Neural cell (in vitro differentiated cells): ENCODE results near the gene SGCE. TPM values are rescaled to one million over a fixed set of nuclear protein-coding genes. Genes with fewer than 3 reads are reported as not detected.

ENCODE experiments used
- H2AFZ ChIP-seq: fragments of 200-600, 300-800 bp; sonication (generic), shearing (Covaris generic); 2 replicates; pipeline ENCODE4 v1.6.0; 2014; ENCODE audit warnings: low read depth, mild to moderate bottlenecking, antibody characterized with exemption, low read length, moderate library complexity
- H3F3A ChIP-seq: fragments of 200-600 bp; shearing (Covaris generic); 2 replicates; pipeline ENCODE4 v1.6.1; 2016; ENCODE audit warnings: mild to moderate bottlenecking, moderate library complexity, mixed read lengths, antibody characterized with exemption, low read length; ENCODE audit not compliant: insufficient read depth, poor library complexity, severe bottlenecking
- H3K27ac ChIP-seq: fragments of 200-600, 300-800 bp; sonication (generic), shearing (Covaris generic); 2 replicates; pipeline ENCODE4 v1.5.1; 2014; ENCODE audit warnings: mild to moderate bottlenecking, low read length, moderate library complexity
- H3K27me3 ChIP-seq: fragments of 300-800, 200-600 bp; sonication (generic), shearing (Covaris generic); 2 replicates; pipeline ENCODE4 v1.6.0; 2014; ENCODE audit warnings: mild to moderate bottlenecking, low read depth, low read length, moderate library complexity; ENCODE audit not compliant: insufficient read depth
- H3K36me3 ChIP-seq: fragments of 300-800, 200-600 bp; sonication (generic), shearing (Covaris generic); 2 replicates; pipeline ENCODE4 v1.5.1; 2014; ENCODE audit warnings: mild to moderate bottlenecking, antibody characterized with exemption, low read length, moderate library complexity; ENCODE audit not compliant: insufficient read depth
- H3K4me2 ChIP-seq: fragments of 300-800, 200-600 bp; sonication (generic), shearing (Covaris generic); 2 replicates; pipeline ENCODE4 v1.6.0; 2014; ENCODE audit warnings: mild to moderate bottlenecking, low read length
- H3K4me3 ChIP-seq: fragments of 300-800, 200-600 bp; sonication (generic), shearing (Covaris generic); 2 replicates; pipeline ENCODE4 v1.5.1; 2014; ENCODE audit warnings: mild to moderate bottlenecking, low read length, moderate library complexity
- H3K79me2 ChIP-seq: fragments of 200-600 bp; shearing (Covaris generic); replicated peaks from 2 replicates; pipeline ENCODE4 v1.6.0; 2014; ENCODE audit warnings: mild to moderate bottlenecking, low read length, moderate library complexity; ENCODE audit not compliant: insufficient read depth
- H3K9ac ChIP-seq: fragments of 300-800, 200-600 bp; sonication (generic), shearing (Covaris generic); 2 replicates; pipeline ENCODE4 v1.6.1; 2016; ENCODE audit warnings: mild to moderate bottlenecking, low read length, mixed read lengths
- H3K9me2 ChIP-seq: fragments of 200-600 bp; shearing (Covaris generic); 2 replicates; pipeline ENCODE4 v1.6.1; 2016; ENCODE audit warnings: mild to moderate bottlenecking, low read length, mixed read lengths; ENCODE audit not compliant: insufficient read depth
- H3K9me3 ChIP-seq: fragments of 200-600, 300-800 bp; sonication (generic), shearing (Covaris generic); 2 replicates; pipeline ENCODE4 v1.6.1; 2016; ENCODE audit warnings: mild to moderate bottlenecking, mixed run types, low read length, moderate library complexity, mixed read lengths
- H4K20me1 ChIP-seq: fragments of 200-600 bp; shearing (Covaris generic); 2 replicates; pipeline ENCODE4 v1.6.1; 2016; ENCODE audit warnings: mild to moderate bottlenecking, mixed run types; ENCODE audit not compliant: insufficient read depth
- EP300 ChIP-seq: fragments of 450-650 bp; conservative IDR thresholded peaks from 2 replicates; pipeline ENCODE4 v1.6.1; 2014; ENCODE audit warnings: antibody characterized with exemption, mild to moderate bottlenecking, moderate library complexity; ENCODE audit not compliant: poor library complexity, severe bottlenecking
- EZH2 ChIP-seq: fragments of 200-600, 300-800 bp; shearing (Covaris generic), sonication (generic); IDR thresholded peaks from 2 replicates; pipeline ENCODE4 v1.6.1; 2014; ENCODE audit warnings: antibody characterized with exemption, low read length, borderline replicate concordance, mild to moderate bottlenecking; ENCODE audit not compliant: insufficient read depth, poor library complexity, severe bottlenecking
- MXI1 ChIP-seq: fragments of 450-650 bp; conservative IDR thresholded peaks from 2 replicates; pipeline ENCODE4 v1.6.1; 2014; ENCODE audit warnings: antibody characterized with exemption, mild to moderate bottlenecking; ENCODE audit not compliant: poor library complexity, severe bottlenecking
- POLR2AphosphoS5 ChIP-seq: IDR thresholded peaks from 2 replicates; pipeline ENCODE4 v1.6.1; 2012
- RAD21 ChIP-seq: fragments of 450-650 bp; conservative IDR thresholded peaks from 2 replicates; pipeline ENCODE4 v1.6.1; 2014; ENCODE audit warnings: antibody characterized with exemption, mild to moderate bottlenecking, moderate library complexity
- SMC3 ChIP-seq: fragments of 450-650 bp; conservative IDR thresholded peaks from 2 replicates; pipeline ENCODE4 v1.6.1; 2014; ENCODE audit warnings: antibody characterized with exemption, mild to moderate bottlenecking, moderate library complexity; ENCODE audit not compliant: poor library complexity
- TAF1 ChIP-seq: IDR thresholded peaks from 2 replicates; pipeline ENCODE4 v1.6.1; 2012; ENCODE audit warnings: low read depth
- polyA plus RNA-seq: library from polyadenylated mRNA; depleted of rRNA; stranded (reverse); fragments of >200 nt; gene quantifications from 2 replicates; pipeline ENCODE4 v1.2.3, GENCODE V29; 2014
- TF ChIP-seq, protein P1 (sequence below): IDR thresholded peaks from 2 replicates; pipeline ENCODE4 v1.6.1; 2012; ENCODE audit warnings: borderline replicate concordance
- TF ChIP-seq, protein P2 (sequence below): fragments of 450-650 bp; IDR thresholded peaks from 2 replicates; pipeline ENCODE4 v1.5.1; 2014; ENCODE audit warnings: antibody characterized with exemption, mild to moderate bottlenecking, moderate library complexity; ENCODE audit not compliant: poor library complexity, severe bottlenecking

Gene SGCE
- polyA plus RNA-seq, 1 donor from 2014 or later: 94.6 TPM

DNA sequence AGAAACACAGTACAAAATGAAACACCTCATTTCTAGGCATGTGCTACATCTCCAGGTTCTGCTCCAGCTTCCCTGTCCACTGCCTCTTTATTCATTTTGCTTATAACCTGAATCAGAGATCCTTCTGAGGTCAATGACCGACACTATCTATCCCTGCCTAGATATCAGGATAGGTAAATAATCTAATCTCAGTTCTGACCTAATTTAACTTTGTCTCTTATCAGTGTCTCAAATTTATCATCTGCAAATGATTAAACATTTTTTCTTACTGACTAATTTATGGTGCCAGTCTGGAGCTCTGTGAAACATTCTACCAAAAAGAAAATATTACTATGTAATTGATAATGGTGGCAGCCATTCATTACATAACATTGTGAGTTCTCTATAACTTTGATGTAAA, 61.1 kb downstream of the SGCE start:
- H4K20me1 ChIP-seq: no peaks in the 10 kb centered on the region
- no peak overlapping the region for H3K4me2 ChIP-seq
- H3F3A ChIP-seq: no peaks in the 10 kb centered on the region
- TF ChIP-seq, protein P1, sequence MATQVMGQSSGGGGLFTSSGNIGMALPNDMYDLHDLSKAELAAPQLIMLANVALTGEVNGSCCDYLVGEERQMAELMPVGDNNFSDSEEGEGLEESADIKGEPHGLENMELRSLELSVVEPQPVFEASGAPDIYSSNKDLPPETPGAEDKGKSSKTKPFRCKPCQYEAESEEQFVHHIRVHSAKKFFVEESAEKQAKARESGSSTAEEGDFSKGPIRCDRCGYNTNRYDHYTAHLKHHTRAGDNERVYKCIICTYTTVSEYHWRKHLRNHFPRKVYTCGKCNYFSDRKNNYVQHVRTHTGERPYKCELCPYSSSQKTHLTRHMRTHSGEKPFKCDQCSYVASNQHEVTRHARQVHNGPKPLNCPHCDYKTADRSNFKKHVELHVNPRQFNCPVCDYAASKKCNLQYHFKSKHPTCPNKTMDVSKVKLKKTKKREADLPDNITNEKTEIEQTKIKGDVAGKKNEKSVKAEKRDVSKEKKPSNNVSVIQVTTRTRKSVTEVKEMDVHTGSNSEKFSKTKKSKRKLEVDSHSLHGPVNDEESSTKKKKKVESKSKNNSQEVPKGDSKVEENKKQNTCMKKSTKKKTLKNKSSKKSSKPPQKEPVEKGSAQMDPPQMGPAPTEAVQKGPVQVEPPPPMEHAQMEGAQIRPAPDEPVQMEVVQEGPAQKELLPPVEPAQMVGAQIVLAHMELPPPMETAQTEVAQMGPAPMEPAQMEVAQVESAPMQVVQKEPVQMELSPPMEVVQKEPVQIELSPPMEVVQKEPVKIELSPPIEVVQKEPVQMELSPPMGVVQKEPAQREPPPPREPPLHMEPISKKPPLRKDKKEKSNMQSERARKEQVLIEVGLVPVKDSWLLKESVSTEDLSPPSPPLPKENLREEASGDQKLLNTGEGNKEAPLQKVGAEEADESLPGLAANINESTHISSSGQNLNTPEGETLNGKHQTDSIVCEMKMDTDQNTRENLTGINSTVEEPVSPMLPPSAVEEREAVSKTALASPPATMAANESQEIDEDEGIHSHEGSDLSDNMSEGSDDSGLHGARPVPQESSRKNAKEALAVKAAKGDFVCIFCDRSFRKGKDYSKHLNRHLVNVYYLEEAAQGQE: no peak
- TF ChIP-seq POLR2AphosphoS5: no peak
- no peak for TF ChIP-seq MXI1
- TF ChIP-seq EZH2: no peak
- TF ChIP-seq SMC3: no peak
- TF ChIP-seq TAF1: no peak
- no peak for TF ChIP-seq EP300
- TF ChIP-seq, protein P2, sequence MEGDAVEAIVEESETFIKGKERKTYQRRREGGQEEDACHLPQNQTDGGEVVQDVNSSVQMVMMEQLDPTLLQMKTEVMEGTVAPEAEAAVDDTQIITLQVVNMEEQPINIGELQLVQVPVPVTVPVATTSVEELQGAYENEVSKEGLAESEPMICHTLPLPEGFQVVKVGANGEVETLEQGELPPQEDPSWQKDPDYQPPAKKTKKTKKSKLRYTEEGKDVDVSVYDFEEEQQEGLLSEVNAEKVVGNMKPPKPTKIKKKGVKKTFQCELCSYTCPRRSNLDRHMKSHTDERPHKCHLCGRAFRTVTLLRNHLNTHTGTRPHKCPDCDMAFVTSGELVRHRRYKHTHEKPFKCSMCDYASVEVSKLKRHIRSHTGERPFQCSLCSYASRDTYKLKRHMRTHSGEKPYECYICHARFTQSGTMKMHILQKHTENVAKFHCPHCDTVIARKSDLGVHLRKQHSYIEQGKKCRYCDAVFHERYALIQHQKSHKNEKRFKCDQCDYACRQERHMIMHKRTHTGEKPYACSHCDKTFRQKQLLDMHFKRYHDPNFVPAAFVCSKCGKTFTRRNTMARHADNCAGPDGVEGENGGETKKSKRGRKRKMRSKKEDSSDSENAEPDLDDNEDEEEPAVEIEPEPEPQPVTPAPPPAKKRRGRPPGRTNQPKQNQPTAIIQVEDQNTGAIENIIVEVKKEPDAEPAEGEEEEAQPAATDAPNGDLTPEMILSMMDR: no peak
- no peak for TF ChIP-seq RAD21
- no peaks in the 10 kb centered on the region for H3K9me3 ChIP-seq
- no peaks in the 10 kb centered on the region for H3K79me2 ChIP-seq
- no peaks in the 10 kb centered on the region for H3K9me2 ChIP-seq
- peaks cover 4% of the 10 kb centered on the region for H3K36me3 ChIP-seq
- H3K27me3 ChIP-seq: no peaks in the 10 kb centered on the region
- no peak overlapping the region for H2AFZ ChIP-seq
- H3K27ac ChIP-seq: no peak overlapping the region
- H3K4me3 ChIP-seq: no peak overlapping the region
- H3K9ac ChIP-seq: no peak overlapping the region

DNA sequence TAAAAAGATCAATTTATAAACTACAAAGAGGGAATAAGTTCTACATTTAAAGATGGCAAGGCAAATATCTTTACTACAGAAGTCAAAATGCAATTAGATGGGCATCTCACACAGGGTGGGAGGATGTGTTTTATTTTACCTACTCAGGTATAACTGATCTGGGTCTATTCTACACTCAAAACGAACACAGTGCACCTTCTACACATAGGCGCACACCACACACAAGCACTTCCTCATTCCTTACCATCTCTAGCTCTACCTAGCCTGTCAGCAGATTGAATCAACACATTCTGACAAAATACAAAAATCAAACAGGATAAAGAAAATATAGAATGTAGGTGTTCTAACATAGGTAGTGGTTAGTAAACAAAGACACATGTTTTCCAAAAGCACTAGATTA, 64.8 kb downstream of the SGCE start:
- no peaks in the 10 kb centered on the region for H3K79me2 ChIP-seq
- no peak overlapping the region for H2AFZ ChIP-seq
- H4K20me1 ChIP-seq: no peaks in the 10 kb centered on the region
- no peak overlapping the region for H3K4me2 ChIP-seq
- H3K36me3 ChIP-seq: peaks cover 9% of the 10 kb centered on the region
- H3K9me2 ChIP-seq: no peaks in the 10 kb centered on the region
- no peak overlapping the region for H3K4me3 ChIP-seq
- H3K9ac ChIP-seq: no peak overlapping the region
- H3K27ac ChIP-seq: no peak overlapping the region
- no peaks in the 10 kb centered on the region for H3K27me3 ChIP-seq
- no peaks in the 10 kb centered on the region for H3F3A ChIP-seq
- TF ChIP-seq POLR2AphosphoS5: no peak
- H3K9me3 ChIP-seq: no peaks in the 10 kb centered on the region
